OCI-LY3 (cell line): ENCODE measurements around the gene ORC4.

Source experiments
- H2AFZ ChIP-seq: fragments of 200-600, 300-600 bp; shearing (Covaris generic); 2 replicates; pipeline ENCODE4 v1.6.0; 2014; ENCODE audit warnings: antibody characterized with exemption, low read depth, low read length
- H3K27ac ChIP-seq: fragments of 200-600, 300-600 bp; sonication (generic); 2 replicates; pipeline ENCODE4 v1.5.1; 2014; ENCODE audit warnings: mild to moderate bottlenecking, low read length, moderate library complexity, mixed read lengths
- H3K27me3 ChIP-seq: fragments of 200-600, 300-600 bp; sonication (generic); 2 replicates; pipeline ENCODE4 v1.6.1; 2014; ENCODE audit warnings: low read depth, low read length, mixed read lengths
- H3K36me3 ChIP-seq: fragments of 200-600, 300-600 bp; sonication (generic); replicated peaks from 2 replicates; pipeline ENCODE3; 2014; ENCODE audit warnings: low read depth, low read length, mixed read lengths
- H3K4me1 ChIP-seq: fragments of 300-600, 200-600 bp; sonication (generic); 2 replicates; pipeline ENCODE4 v1.6.1; 2014; ENCODE audit warnings: low read length, mixed read lengths
- H3K4me2 ChIP-seq: fragments of 200-600, 300-600 bp; sonication (generic); 2 replicates; pipeline ENCODE4 v1.6.1; 2014; ENCODE audit warnings: low read length, mixed read lengths
- H3K4me3 ChIP-seq: fragments of 300-600, 200-600 bp; sonication (generic); 2 replicates; pipeline ENCODE4 v1.5.1; 2014; ENCODE audit warnings: antibody characterized with exemption, mild to moderate bottlenecking, low read length, moderate library complexity
- H3K79me2 ChIP-seq: fragments of 300-600, 200-600 bp; shearing (Covaris generic); 2 replicates; pipeline ENCODE4 v1.6.1; 2014; ENCODE audit warnings: mild to moderate bottlenecking, low read length, mixed read lengths
- H3K9ac ChIP-seq: fragments of 300-600, 200-600 bp; shearing (Covaris generic); 2 replicates; pipeline ENCODE4 v1.6.0; 2014; ENCODE audit warnings: mild to moderate bottlenecking, low read length, moderate library complexity
- H3K9me3 ChIP-seq: fragments of 200-600, 300-600 bp; shearing (Covaris generic); 2 replicates; pipeline ENCODE4 v1.6.1; 2014; ENCODE audit warnings: low read length, mixed read lengths; ENCODE audit not compliant: insufficient read depth
- H4K20me1 ChIP-seq: fragments of 200-600, 300-600 bp; sonication (generic); 2 replicates; pipeline ENCODE4 v1.6.1; 2016; ENCODE audit warnings: low read length, mixed read lengths; ENCODE audit not compliant: insufficient read depth
- EZH2phosphoT487 ChIP-seq: fragments of 200-600 bp; shearing (Covaris generic); IDR thresholded peaks from 2 replicates; pipeline ENCODE4 v1.6.1; 2018; ENCODE audit warnings: antibody characterized with exemption, mixed run types, low read depth
- TF ChIP-seq, protein P1 (sequence below): fragments of 200-600, 300-600 bp; sonication (generic); IDR thresholded peaks from 2 replicates; pipeline ENCODE4 v1.5.1; 2014; ENCODE audit warnings: antibody characterized with exemption, low read length, low read depth

The ORC4 gene

DNA sequence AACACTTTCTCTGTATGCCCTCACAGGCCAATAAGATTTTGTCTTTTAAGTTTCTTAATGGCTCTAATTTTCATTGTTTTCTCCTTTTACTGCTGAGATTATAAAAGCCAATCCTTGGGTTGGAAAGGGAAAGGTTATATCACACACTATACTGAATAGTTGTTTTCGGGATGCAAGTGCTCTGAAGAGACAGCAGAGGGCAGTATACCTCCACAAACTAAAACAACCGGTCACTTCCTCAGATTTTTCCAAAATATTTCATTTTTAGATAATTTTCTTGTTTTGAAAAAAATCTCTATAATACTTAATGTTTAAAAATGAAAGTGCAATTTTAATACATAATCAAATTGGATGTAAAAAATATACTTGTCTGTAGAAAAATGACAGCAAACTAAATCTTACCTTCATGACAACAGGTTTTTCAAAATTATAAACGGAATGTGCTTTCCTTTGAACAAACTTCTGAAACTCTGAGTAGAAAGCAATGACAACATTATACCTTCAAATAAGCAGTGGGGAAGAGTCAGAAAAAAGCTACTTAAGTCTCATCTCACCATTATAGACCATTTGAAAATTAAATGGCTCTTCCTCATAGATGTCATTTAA lies 82.7 kb downstream of the ORC4 start:
- H3K4me2 ChIP-seq, result no peak overlapping the region
- H3K4me1 ChIP-seq, result no peaks in the 10 kb centered on the region
- H2AFZ ChIP-seq, result no peak overlapping the region
- TF ChIP-seq EZH2phosphoT487, result no peak
- TF ChIP-seq, protein P1, sequence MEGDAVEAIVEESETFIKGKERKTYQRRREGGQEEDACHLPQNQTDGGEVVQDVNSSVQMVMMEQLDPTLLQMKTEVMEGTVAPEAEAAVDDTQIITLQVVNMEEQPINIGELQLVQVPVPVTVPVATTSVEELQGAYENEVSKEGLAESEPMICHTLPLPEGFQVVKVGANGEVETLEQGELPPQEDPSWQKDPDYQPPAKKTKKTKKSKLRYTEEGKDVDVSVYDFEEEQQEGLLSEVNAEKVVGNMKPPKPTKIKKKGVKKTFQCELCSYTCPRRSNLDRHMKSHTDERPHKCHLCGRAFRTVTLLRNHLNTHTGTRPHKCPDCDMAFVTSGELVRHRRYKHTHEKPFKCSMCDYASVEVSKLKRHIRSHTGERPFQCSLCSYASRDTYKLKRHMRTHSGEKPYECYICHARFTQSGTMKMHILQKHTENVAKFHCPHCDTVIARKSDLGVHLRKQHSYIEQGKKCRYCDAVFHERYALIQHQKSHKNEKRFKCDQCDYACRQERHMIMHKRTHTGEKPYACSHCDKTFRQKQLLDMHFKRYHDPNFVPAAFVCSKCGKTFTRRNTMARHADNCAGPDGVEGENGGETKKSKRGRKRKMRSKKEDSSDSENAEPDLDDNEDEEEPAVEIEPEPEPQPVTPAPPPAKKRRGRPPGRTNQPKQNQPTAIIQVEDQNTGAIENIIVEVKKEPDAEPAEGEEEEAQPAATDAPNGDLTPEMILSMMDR, result peak; percentile 83
- no peak overlapping the region for H3K27ac ChIP-seq
- no peaks in the 10 kb centered on the region for H3K27me3 ChIP-seq
- H3K79me2 ChIP-seq, result no peaks in the 10 kb centered on the region
- H3K9ac ChIP-seq, result no peak overlapping the region
- no peak overlapping the region for H3K4me3 ChIP-seq
- H4K20me1 ChIP-seq, result no peaks in the 10 kb centered on the region
- peaks cover 27% of the 10 kb centered on the region for H3K36me3 ChIP-seq
- H3K9me3 ChIP-seq, result no peaks in the 10 kb centered on the region

DNA sequence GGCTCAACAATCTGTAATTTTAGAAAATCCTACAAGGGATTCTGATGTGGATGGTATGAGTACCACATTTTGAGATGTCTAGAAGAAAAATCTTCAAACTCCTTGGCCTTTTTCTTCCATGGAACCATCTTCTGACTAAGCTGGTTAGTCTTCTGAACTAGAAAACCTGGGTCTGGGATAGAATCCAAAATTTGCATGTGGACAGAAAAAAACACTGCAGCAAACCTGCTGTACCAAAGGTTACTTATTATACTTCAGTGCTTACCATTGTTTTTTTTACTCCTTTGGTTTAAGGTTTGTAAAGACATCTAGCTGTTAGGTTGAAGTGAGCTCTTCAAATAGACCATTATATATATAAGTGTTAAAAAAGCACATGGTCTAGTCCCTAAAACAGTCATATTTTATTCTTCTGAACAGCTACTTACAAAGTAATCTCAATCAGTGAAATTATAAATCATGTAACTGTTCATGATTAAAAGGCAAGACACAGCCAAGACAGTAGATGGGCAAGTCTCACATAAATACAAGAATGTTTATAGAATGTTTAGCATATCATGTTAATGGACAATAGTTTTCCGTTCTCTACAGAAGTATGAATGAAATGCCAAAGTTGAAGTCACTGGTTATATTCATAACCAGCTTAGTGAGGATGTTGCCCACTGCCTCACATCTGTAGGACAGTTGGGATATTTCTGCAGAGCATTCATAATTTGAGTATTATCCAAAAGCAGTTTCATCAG lies 85.5 kb downstream of the ORC4 start:
- Histone ChIP-seq H3K27ac (no peak overlapping the region), H3K36me3 (peaks cover 27% of the 10 kb centered on the region), H2AFZ (no peak overlapping the region), H3K27me3 (no peaks in the 10 kb centered on the region), H3K9me3 (no peaks in the 10 kb centered on the region), H3K9ac (no peak overlapping the region), H4K20me1 (no peaks in the 10 kb centered on the region), H3K4me1 (no peaks in the 10 kb centered on the region), H3K4me2 (no peak overlapping the region), H3K79me2 (no peaks in the 10 kb centered on the region), H3K4me3 (no peak overlapping the region)
- TF ChIP-seq EZH2phosphoT487, result no peak
- TF ChIP-seq, protein P1, result no peak

DNA sequence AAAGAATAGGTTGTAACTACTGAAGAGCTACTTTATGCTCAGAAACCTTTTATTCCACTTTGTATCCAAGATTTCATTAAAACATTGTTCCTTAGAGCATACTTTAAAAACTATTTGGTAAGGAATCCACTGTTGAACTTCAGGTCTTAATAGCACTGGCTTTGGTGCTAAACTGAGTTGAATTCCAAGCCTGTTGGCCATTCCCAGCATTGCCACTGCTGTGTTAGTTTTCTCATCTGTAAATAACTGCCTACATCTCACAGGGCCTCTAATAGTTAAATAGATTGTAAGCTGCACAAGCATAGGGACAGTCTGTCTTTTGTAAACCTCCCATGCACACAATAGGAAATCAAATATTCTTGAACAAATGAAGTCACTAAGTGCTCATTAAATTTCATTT lies 86.6 kb downstream of the ORC4 start:
- Histone ChIP-seq H3K27me3 (no peaks in the 10 kb centered on the region), H4K20me1 (no peaks in the 10 kb centered on the region), H3K4me2 (no peak overlapping the region), H2AFZ (no peak overlapping the region), H3K9me3 (no peaks in the 10 kb centered on the region), H3K4me3 (no peak overlapping the region), H3K79me2 (no peaks in the 10 kb centered on the region), H3K27ac (no peak overlapping the region), H3K4me1 (no peaks in the 10 kb centered on the region), H3K36me3 (peaks cover 26% of the 10 kb centered on the region), H3K9ac (no peak overlapping the region)
- TF ChIP-seq, protein P1, result no peak
- TF ChIP-seq EZH2phosphoT487, result no peak

DNA sequence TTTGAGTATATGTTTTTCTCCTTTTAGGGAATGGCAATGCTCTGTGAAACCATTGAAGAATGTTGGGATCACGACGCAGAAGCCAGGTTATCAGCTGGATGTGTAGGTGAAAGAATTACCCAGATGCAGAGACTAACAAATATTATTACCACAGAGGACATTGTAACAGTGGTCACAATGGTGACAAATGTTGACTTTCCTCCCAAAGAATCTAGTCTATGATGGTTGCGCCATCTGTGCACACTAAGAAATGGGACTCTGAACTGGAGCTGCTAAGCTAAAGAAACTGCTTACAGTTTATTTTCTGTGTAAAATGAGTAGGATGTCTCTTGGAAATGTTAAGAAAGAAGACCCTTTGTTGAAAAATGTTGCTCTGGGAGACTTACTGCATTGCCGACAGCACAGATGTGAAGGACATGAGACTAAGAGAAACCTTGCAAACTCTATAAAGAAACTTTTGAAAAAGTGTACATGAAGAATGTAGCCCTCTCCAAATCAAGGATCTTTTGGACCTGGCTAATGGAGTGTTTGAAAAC lies 93.4 kb downstream of the ORC4 start:
- no peaks in the 10 kb centered on the region for H3K36me3 ChIP-seq
- H3K4me2 ChIP-seq, result no peak overlapping the region
- H3K27ac ChIP-seq, result no peak overlapping the region
- H3K27me3 ChIP-seq, result no peaks in the 10 kb centered on the region
- no peaks in the 10 kb centered on the region for H3K79me2 ChIP-seq
- no peak overlapping the region for H3K4me3 ChIP-seq
- no peak overlapping the region for H2AFZ ChIP-seq
- H4K20me1 ChIP-seq, result no peaks in the 10 kb centered on the region
- no peaks in the 10 kb centered on the region for H3K9me3 ChIP-seq
- H3K4me1 ChIP-seq, result no peaks in the 10 kb centered on the region
- no peak overlapping the region for H3K9ac ChIP-seq
- TF ChIP-seq, protein P1, result no peak
- no peak for TF ChIP-seq EZH2phosphoT487
